Endodermal cell (in vitro differentiated cells): Measurements from ENCODE around the gene TSPAN17. TPM values are rescaled to one million over a fixed set of nuclear protein-coding genes. Genes with fewer than 3 reads are reported as not detected.

Source experiments
- DNase-seq: peaks from one replicate; pipeline ENCODE4 v3.0.0-alpha.2; 2017
- H3K27ac ChIP-seq: 2 replicates; pipeline ENCODE4 v1.5.1; 2013; ENCODE audit warnings: mild to moderate bottlenecking, low read depth, low read length, moderate library complexity
- H3K27me3 ChIP-seq: 2 replicates; pipeline ENCODE4 v1.6.1; 2013; ENCODE audit warnings: mild to moderate bottlenecking, low read length, moderate library complexity; ENCODE audit not compliant: insufficient read depth, control insufficient read depth, poor library complexity, severe bottlenecking
- H3K36me3 ChIP-seq: 2 replicates; pipeline ENCODE4 v1.7.0; 2013; ENCODE audit warnings: mild to moderate bottlenecking, low read length, moderate library complexity; ENCODE audit not compliant: control insufficient read depth, insufficient read depth
- H3K4me1 ChIP-seq: one replicate; pipeline ENCODE4 v1.7.0; 2013; ENCODE audit warnings: low read length; ENCODE audit not compliant: control insufficient read depth, insufficient read depth
- H3K4me3 ChIP-seq: 2 replicates; pipeline ENCODE4 v1.5.1; 2013; ENCODE audit warnings: mild to moderate bottlenecking, low read length, moderate library complexity
- H3K9ac ChIP-seq: 2 replicates; pipeline ENCODE4 v1.6.1; 2013; ENCODE audit warnings: mild to moderate bottlenecking, low read length, moderate library complexity; ENCODE audit not compliant: poor library complexity, severe bottlenecking; ENCODE audit errors: extremely low read depth
- H3K9me3 ChIP-seq: 2 replicates; pipeline ENCODE4 v1.6.1; 2013; ENCODE audit warnings: mild to moderate bottlenecking, low read length, moderate library complexity; ENCODE audit not compliant: control insufficient read depth
- H3K27ac Mint-ChIP-seq: 2 replicates; pipeline ENCODE4 v1.8.0; 2020; ENCODE audit warnings: mixed read lengths
- H3K27me3 Mint-ChIP-seq: 2 replicates; pipeline ENCODE4 v1.8.0; 2021; ENCODE audit warnings: mild to moderate bottlenecking, mixed read lengths; ENCODE audit not compliant: insufficient read depth
- H3K36me3 Mint-ChIP-seq: 2 replicates; pipeline ENCODE4 v1.8.0; 2020; ENCODE audit warnings: low read depth, mixed read lengths
- H3K4me1 Mint-ChIP-seq: 2 replicates; pipeline ENCODE4 v1.8.0; 2020; ENCODE audit warnings: mixed read lengths
- H3K4me3 Mint-ChIP-seq: 2 replicates; pipeline ENCODE4 v1.8.0; 2020; ENCODE audit warnings: mild to moderate bottlenecking, moderate library complexity, mixed read lengths
- H3K9me3 Mint-ChIP-seq: 2 replicates; pipeline ENCODE4 v1.8.0; 2020; ENCODE audit warnings: mild to moderate bottlenecking, mixed read lengths
- WGBS, 2 experiments: methylation state at CpG; one replicate each; pipeline versions ENCODE4 v1.1.5 to v1.1.7; 2013; ENCODE audit warnings: missing lambda C conversion rate in 2 of 2, mixed read lengths in 1 of 2; ENCODE audit not compliant: insufficient coverage in 1 of 2, insufficient read length in 1 of 2; 5-methylcytosine and 5-hydroxymethylcytosine counted together
- total RNA-seq, 2 donors: library from RNA; stranded (reverse); fragmentation: NEBNext Ultra II Directional in 1 of 2; extraction: Animal tissue kit (Norgen Biotek cat#: 25700) in 1 of 2; gene quantifications; 2 replicates in 1 of 2; 3 replicates in 1 of 2; pipeline ENCODE4 v1.2.1, GENCODE V29; 2021
- TF ChIP-seq, protein P1 (sequence below): fragments of 200-600 bp; sonication (generic); conservative IDR thresholded peaks from 2 replicates; pipeline ENCODE4 v1.5.0; 2021; ENCODE audit warnings: antibody characterized with exemption, mild to moderate bottlenecking

TSPAN17 gene
- total RNA-seq, 2 donors from 2014 or later, result 49.3 to 50.3 TPM

DNA sequence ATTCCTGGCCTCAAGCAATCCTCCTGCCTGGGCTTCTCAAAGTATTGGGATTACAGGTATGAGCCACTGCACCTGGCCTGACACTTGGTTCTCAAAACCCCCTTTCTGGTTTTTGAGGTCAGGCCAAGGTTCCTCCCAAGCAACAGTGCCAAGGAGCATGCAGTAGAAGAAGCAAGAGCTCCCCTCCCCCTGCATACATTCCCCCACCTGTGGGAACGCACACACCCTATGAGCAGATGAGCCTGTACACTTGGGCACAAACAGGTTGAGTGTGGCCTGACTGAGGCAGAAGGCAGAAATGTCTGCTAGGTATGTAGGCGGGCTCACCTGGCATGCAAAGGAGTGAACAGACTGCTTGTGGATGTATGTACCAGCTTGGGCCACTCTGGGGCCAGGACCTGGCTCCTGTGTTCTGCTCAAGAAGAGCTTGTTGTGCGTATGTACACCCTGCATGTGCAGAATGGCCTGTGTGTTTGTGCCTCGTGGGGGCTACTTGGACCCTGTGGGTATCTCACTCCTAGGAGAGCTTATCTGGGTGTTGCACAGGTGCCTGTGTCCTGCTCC is 39.1 kb upstream of the TSPAN17 start:
- DNase-seq, result no peak
- Mint-ChIP-seq H3K4me3 (peak overlapping the region; percentile 69), H3K36me3 (no peaks in the 10 kb centered on the region), H3K27ac (no peak overlapping the region), H3K4me1 (peaks cover 15% of the 10 kb centered on the region), H3K9me3 (no peaks in the 10 kb centered on the region), H3K27me3 (peaks cover 40% of the 10 kb centered on the region)
- WGBS, 2 experiments, result 85 to 94% methylated on average over 3 to 4 of the region's 4 CpGs
- Histone ChIP-seq H3K4me1 (peaks cover 8% of the 10 kb centered on the region), H3K9ac (no peak overlapping the region), H3K36me3 (no peaks in the 10 kb centered on the region), H3K27me3 (peaks cover 16% of the 10 kb centered on the region), H3K4me3 (no peak overlapping the region), H3K9me3 (no peaks in the 10 kb centered on the region), H3K27ac (no peak overlapping the region)
- TF ChIP-seq, protein P1, sequence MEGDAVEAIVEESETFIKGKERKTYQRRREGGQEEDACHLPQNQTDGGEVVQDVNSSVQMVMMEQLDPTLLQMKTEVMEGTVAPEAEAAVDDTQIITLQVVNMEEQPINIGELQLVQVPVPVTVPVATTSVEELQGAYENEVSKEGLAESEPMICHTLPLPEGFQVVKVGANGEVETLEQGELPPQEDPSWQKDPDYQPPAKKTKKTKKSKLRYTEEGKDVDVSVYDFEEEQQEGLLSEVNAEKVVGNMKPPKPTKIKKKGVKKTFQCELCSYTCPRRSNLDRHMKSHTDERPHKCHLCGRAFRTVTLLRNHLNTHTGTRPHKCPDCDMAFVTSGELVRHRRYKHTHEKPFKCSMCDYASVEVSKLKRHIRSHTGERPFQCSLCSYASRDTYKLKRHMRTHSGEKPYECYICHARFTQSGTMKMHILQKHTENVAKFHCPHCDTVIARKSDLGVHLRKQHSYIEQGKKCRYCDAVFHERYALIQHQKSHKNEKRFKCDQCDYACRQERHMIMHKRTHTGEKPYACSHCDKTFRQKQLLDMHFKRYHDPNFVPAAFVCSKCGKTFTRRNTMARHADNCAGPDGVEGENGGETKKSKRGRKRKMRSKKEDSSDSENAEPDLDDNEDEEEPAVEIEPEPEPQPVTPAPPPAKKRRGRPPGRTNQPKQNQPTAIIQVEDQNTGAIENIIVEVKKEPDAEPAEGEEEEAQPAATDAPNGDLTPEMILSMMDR, result no peak

DNA sequence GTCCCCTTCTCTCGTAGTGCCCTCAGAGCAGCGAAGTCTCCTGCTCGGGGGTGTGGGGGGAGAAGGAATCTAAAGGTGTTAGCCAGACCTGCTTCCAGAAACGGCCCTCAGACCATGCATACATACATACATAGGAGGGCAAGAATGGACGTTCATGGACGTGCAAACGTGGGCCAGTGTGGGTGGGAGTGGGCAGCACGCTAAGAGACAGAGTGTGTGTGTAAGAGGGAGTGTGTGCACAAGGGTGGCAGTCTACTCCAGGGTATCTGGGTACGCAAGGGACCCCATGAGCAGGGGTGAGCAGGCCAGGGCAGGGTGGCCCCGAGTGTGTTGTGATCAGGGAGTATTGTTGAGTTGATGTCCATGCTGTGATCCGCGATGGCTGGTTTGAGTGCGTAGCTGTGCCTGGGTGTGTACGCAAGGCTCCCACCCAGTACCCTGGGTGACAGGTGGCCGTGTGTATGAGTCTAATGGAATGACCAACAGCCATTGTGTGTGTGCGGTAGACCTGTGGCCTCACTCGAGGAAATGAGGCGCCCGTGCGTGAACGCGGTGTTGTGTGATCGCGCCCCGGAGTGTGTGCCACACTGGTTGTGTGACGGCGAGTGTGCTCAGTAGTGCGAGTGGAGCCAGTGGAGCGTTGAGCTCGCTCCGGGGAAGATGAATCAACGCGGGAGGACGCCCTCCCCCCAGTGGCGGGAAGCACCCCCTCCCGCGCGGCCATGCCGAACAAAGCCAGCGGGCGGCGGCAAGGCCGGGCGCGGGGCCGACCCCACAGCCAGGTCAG is 38.2 kb upstream of the TSPAN17 start:
- no peaks in the 10 kb centered on the region for H3K36me3 ChIP-seq
- H3K4me1 ChIP-seq, result peaks cover 8% of the 10 kb centered on the region
- H3K36me3 Mint-ChIP-seq, result no peaks in the 10 kb centered on the region
- no peaks in the 10 kb centered on the region for H3K9me3 ChIP-seq
- no peak overlapping the region for H3K27ac ChIP-seq
- H3K4me1 Mint-ChIP-seq, result peaks cover 12% of the 10 kb centered on the region
- peaks cover 44% of the 10 kb centered on the region for H3K27me3 Mint-ChIP-seq
- peak overlapping the region; percentile 59 for H3K27ac Mint-ChIP-seq
- TF ChIP-seq, protein P1, result no peak
- H3K27me3 ChIP-seq, result peaks cover 16% of the 10 kb centered on the region
- no peak for DNase-seq
- H3K9ac ChIP-seq, result no peak overlapping the region
- peak overlapping the region; percentile 76 for H3K4me3 ChIP-seq
- H3K9me3 Mint-ChIP-seq, result no peaks in the 10 kb centered on the region
- H3K4me3 Mint-ChIP-seq, result peak overlapping the region; percentile 69
- WGBS, 2 experiments, result 38 to 44% methylated on average over 21 to 46 of the region's 46 CpGs

DNA sequence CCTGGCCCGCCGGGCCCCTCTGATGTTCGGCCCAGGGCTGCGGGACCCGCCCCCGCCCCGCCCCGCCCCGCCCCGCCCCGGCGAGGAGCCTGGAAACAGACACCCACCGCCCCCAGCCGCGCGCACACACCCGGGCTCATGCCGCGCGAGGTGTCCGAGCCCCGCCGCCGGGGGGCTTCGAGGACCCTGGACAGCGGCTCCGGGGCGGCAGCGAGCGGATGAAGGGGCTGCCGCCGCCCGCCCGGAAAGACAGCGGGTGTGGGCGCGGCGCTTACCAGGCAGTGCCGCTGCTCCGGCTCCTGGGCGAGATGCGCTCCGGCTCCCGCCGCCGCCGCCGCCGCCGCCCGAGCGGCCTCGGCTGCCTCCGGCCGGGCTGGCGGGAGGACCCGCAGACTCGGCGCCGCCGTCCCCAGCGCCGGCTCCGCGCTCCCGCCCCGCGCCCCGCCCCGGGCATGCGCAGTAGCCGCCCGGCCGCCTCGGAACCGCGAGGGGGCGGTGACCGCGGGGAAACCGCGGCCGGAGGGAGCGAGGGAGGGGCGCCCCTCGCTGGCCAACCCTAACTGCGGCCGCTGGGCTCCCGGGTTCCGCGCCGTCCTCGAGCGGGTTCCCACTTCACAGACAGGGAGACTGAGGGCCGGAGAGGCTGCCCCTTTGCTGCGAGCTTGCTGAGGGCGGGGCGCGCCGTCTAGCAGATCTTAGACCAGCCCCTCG is 37.4 kb upstream of the TSPAN17 start, which contains the start of gene GPRIN1:
TSS of gene GPRIN1 (minus strand) at position 433 of the 711 bp plus-strand sequence. CDS start 10,322 bp downstream, outside the sequence.
- Mint-ChIP-seq H3K4me1 (peaks cover 12% of the 10 kb centered on the region), H3K9me3 (no peaks in the 10 kb centered on the region), H3K36me3 (no peaks in the 10 kb centered on the region), H3K4me3 (peak within 1 kb of the TSS; percentile 69), H3K27ac (peak within 1 kb of the TSS; percentile 59), H3K27me3 (peaks cover 45% of the 10 kb centered on the region)
- Histone ChIP-seq H3K27me3 (peaks cover 16% of the 10 kb centered on the region), H3K4me1 (peaks cover 8% of the 10 kb centered on the region), H3K4me3 (peak within 1 kb of the TSS; percentile 76), H3K27ac (no peak within 1 kb of the TSS), H3K36me3 (no peaks in the 10 kb centered on the region), H3K9ac (no peak within 1 kb of the TSS), H3K9me3 (no peaks in the 10 kb centered on the region)
- WGBS, 2 experiments, result 0% methylated on average over 19 to 101 of the region's 101 CpGs
- DNase-seq, result peak; percentile 91
- TF ChIP-seq, protein P1, result peak; percentile 58
